Stimulated activated CD4-positive, alpha-beta T cell treated with anti-CD3 and anti-CD28 coated beads, TNF-alpha, amount 100 ng/mL, for 24 hours (primary cell): Measurements from ENCODE around the gene DDA1.
"Not testable (repeated sequence)": the region's sequence is repeated elsewhere in the genome, so short reads cannot be mapped to it uniquely, and the experiment has no call there.

Source experiments
- DNase-seq, 3 experiments: peaks; one replicate each; pipeline ENCODE4 v3.0.0-alpha.2; 2020; ENCODE audit warnings: low read depth in 3 of 3

Gene DDA1

GRCh38 chr19:17286752-17287151, 22.6 kb upstream of the DDA1 start:
- DNase-seq: no peak

GRCh38 chr19:17289489-17289888, 19.9 kb upstream of the DDA1 start:
- peak in 1 of 3 experiments; percentile 68 for DNase-seq

- peak; percentile 61 to 81 (median 62) for DNase-seq
Measured at GRCh38 chr19:17292301-17293074, 16.9 kb upstream of the DDA1 start.

- DNase-seq: no peak
Measured at GRCh38 chr19:17293605-17294004, 15.8 kb upstream of the DDA1 start.

- peak in 1 of 3 experiments; percentile 55 for DNase-seq
Measured at GRCh38 chr19:17294051-17294891, 15.1 kb upstream of the DDA1 start.

GRCh38 chr19:17295551-17295950, 13.8 kb upstream of the DDA1 start:
- DNase-seq: not testable (repeated sequence)

- no peak for DNase-seq
Measured at GRCh38 chr19:17296273-17296672, 13.1 kb upstream of the DDA1 start.

GRCh38 chr19:17296976-17297375, 12.4 kb upstream of the DDA1 start:
- no peak for DNase-seq

GRCh38 chr19:17300992-17301619, 8.3 kb upstream of the DDA1 start:
- no peak for DNase-seq

GRCh38 chr19:17302391-17303166, 6.8 kb upstream of the DDA1 start:
- no peak for DNase-seq

- DNase-seq: peak; percentile 79 to 94 (median 86)
Measured at GRCh38 chr19:17303167-17303939, 6.0 kb upstream of the DDA1 start, which contains the start of gene ABHD8. Gene ABHD8, minus strand, starts transcription at chr19:17303425. Its CDS starts 1,809 bp downstream, at chr19:17301616.

GRCh38 chr19:17303940-17304267, 5.5 kb upstream of the DDA1 start:
- no peak for DNase-seq

GRCh38 chr19:17304386-17305215, 4.8 kb upstream of the DDA1 start:
- no peak for DNase-seq

- no peak for DNase-seq
Measured at GRCh38 chr19:17305216-17305516, 4.2 kb upstream of the DDA1 start.

- DNase-seq: peak; percentile 84 to 97 (median 91)
Measured at GRCh38 chr19:17305517-17306284, 3.7 kb upstream of the DDA1 start, which contains the start of gene MRPL34. Gene MRPL34, plus strand, starts transcription at chr19:17305872. Its CDS starts 21 bp downstream, at chr19:17305893.

- DNase-seq: no peak
Measured at GRCh38 chr19:17306285-17306714, 3.1 kb upstream of the DDA1 start.

- no peak for DNase-seq
Measured at GRCh38 chr19:17307876-17308377, 1.4 kb upstream of the DDA1 start.

- no peak for DNase-seq
Measured at GRCh38 chr19:17309965-17310461, 650 bp downstream of the DDA1 start.
